IMR-90 (cell line): ENCODE data around the gene EFCAB8. TPM values are rescaled to one million over a fixed set of nuclear protein-coding genes. Genes with fewer than 3 reads are reported as not detected.

Source experiments
- ATAC-seq: fragments of 200-7000 bp; cut with Tn5 transposase; 2 replicates; pipeline ENCODE4 v1.9.1; 2020; ENCODE audit warnings: low read depth, mild to moderate bottlenecking, moderate library complexity
- BruUV-seq: library from RNA; stranded (reverse); fragments of 400-500 nt; replicated peaks from 2 replicates; lab custom pipeline; 2021; lab: Mats Ljungman, UMichigan
- CTCF ChIA-PET: fragments of 300-600 bp; formaldehyde crosslinking; extraction: SDS; loops from one replicate; lab custom pipeline; 2021; ENCODE audit warnings: antibody characterized with exemption; lab: Yijun Ruan, JAX
- POLR2A ChIA-PET: fragments of 300-600 bp; sonication (Branson Sonifier 250); formaldehyde crosslinking; loops from one replicate; lab custom pipeline; 2022; ENCODE audit warnings: antibody characterized with exemption; ENCODE audit not compliant: unreplicated experiment; lab: Charles Lee
- DNase-seq: peaks from one replicate; pipeline ENCODE4 v3.0.0; 2013
- H2AFZ ChIP-seq: replicated peaks from 2 replicates; pipeline ENCODE3; 2013; ENCODE audit warnings: low read length, mild to moderate bottlenecking; ENCODE audit not compliant: poor library complexity
- H2AK5ac ChIP-seq: 2 replicates; pipeline ENCODE4 v1.6.1; 2013; ENCODE audit warnings: low read depth, low read length, inconsistent platforms
- H2AK9ac ChIP-seq: replicated peaks from 2 replicates; pipeline ENCODE3; 2013; ENCODE audit warnings: mild to moderate bottlenecking, low read depth, low read length, moderate library complexity; ENCODE audit not compliant: poor library complexity
- H2BK120ac ChIP-seq: 2 replicates; pipeline ENCODE4 v1.6.1; 2013; ENCODE audit warnings: low read depth, low read length, inconsistent platforms
- H2BK15ac ChIP-seq: 3 replicates; pipeline ENCODE4 v1.6.1; 2013; ENCODE audit warnings: low read depth, low read length, inconsistent platforms
- H2BK20ac ChIP-seq: 2 replicates; pipeline ENCODE4 v1.6.1; 2013; ENCODE audit warnings: low read depth, mild to moderate bottlenecking, inconsistent platforms, low read length, moderate library complexity
- H2BK5ac ChIP-seq: 2 replicates; pipeline ENCODE4 v1.6.1; 2013; ENCODE audit warnings: mild to moderate bottlenecking, low read depth, low read length, inconsistent platforms; ENCODE audit not compliant: poor library complexity, severe bottlenecking
- H3K14ac ChIP-seq: replicated peaks from 2 replicates; pipeline ENCODE4 v1.6.1; 2013; ENCODE audit warnings: low read depth, low read length, inconsistent platforms
- H3K18ac ChIP-seq: 2 replicates; pipeline ENCODE4 v1.6.1; 2013; ENCODE audit warnings: low read depth, low read length, control low read depth
- H3K23ac ChIP-seq: 2 replicates; pipeline ENCODE4 v1.6.1; 2013; ENCODE audit warnings: low read depth, low read length, inconsistent platforms
- H3K27ac ChIP-seq: 2 replicates; pipeline ENCODE4 v1.5.1; 2013; ENCODE audit warnings: mild to moderate bottlenecking, control low read depth, low read length; ENCODE audit not compliant: insufficient read depth
- H3K27me3 ChIP-seq: 2 replicates; pipeline ENCODE4 v1.6.1; 2013; ENCODE audit warnings: low read length; ENCODE audit not compliant: control insufficient read depth, insufficient read depth
- H3K36me3 ChIP-seq: 2 replicates; pipeline ENCODE4 v1.6.1; 2013; ENCODE audit warnings: low read length, mixed read lengths; ENCODE audit not compliant: control insufficient read depth, insufficient read depth
- H3K4ac ChIP-seq: 2 replicates; pipeline ENCODE4 v1.6.1; 2013; ENCODE audit warnings: low read depth, low read length, inconsistent platforms
- H3K4me1 ChIP-seq: 2 replicates; pipeline ENCODE4 v1.6.1; 2013; ENCODE audit warnings: low read length, mixed read lengths; ENCODE audit not compliant: control insufficient read depth, insufficient read depth
- H3K4me2 ChIP-seq: 2 replicates; pipeline ENCODE4 v1.6.1; 2013; ENCODE audit warnings: low read depth, mild to moderate bottlenecking, control low read depth, low read length, moderate library complexity
- H3K4me3 ChIP-seq: 2 replicates; pipeline ENCODE4 v1.5.1; 2013; ENCODE audit warnings: low read depth, mild to moderate bottlenecking, control low read depth, low read length, moderate library complexity; ENCODE audit not compliant: insufficient read depth
- H3K56ac ChIP-seq: 2 replicates; pipeline ENCODE4 v1.6.1; 2013; ENCODE audit warnings: low read length, inconsistent platforms; ENCODE audit not compliant: insufficient read depth; ENCODE audit errors: extremely low read depth
- H3K79me1 ChIP-seq, 2 experiments: 2 replicates each; pipeline ENCODE4 v1.6.1; 2013; ENCODE audit warnings: low read length in 2 of 2, inconsistent platforms in 1 of 2, low read depth in 1 of 2
- H3K9ac ChIP-seq: 2 replicates; pipeline ENCODE4 v1.6.1; 2013; ENCODE audit warnings: low read depth, low read length, control low read depth
- H3K9me1 ChIP-seq: 2 replicates; pipeline ENCODE4 v1.6.1; 2013; ENCODE audit warnings: low read length, inconsistent platforms; ENCODE audit not compliant: insufficient read depth
- H3K9me3 ChIP-seq: 2 replicates; pipeline ENCODE4 v1.6.1; 2013; ENCODE audit warnings: low read length; ENCODE audit not compliant: control insufficient read depth, insufficient read depth
- H4K20me1 ChIP-seq: 2 replicates; pipeline ENCODE4 v1.6.1; 2013; ENCODE audit warnings: low read length, inconsistent platforms; ENCODE audit not compliant: insufficient read depth
- H4K5ac ChIP-seq: 2 replicates; pipeline ENCODE4 v1.6.1; 2013; ENCODE audit warnings: mild to moderate bottlenecking, low read depth, low read length, control low read depth
- H4K8ac ChIP-seq, 2 experiments: 2 replicates each; pipeline ENCODE4 v1.6.1; 2013; ENCODE audit warnings: low read depth in 2 of 2, low read length in 2 of 2, control low read depth in 1 of 2, inconsistent platforms in 1 of 2
- H4K91ac ChIP-seq: 2 replicates; pipeline ENCODE4 v1.6.1; 2013; ENCODE audit warnings: low read depth, low read length, inconsistent platforms; ENCODE audit not compliant: insufficient read depth
- CTCF ChIP-seq: conservative IDR thresholded peaks from 2 replicates; pipeline ENCODE4 v1.5.1; 2012; ENCODE audit warnings: mild to moderate bottlenecking, low read depth, low read length, improper control_type of control experiment
- MAZ ChIP-seq: IDR thresholded peaks from 2 replicates; pipeline ENCODE4 v1.6.1; 2012; ENCODE audit warnings: low read depth, mild to moderate bottlenecking, low read length, improper control_type of control experiment, moderate library complexity, borderline replicate concordance
- RAD21 ChIP-seq: IDR thresholded peaks from 2 replicates; pipeline ENCODE4 v1.6.1; 2012; ENCODE audit warnings: low read length, improper control_type of control experiment
- SMC3 ChIP-seq: fragments of 150-350 bp; IDR thresholded peaks from 2 replicates; pipeline ENCODE4 v1.6.1; 2016; ENCODE audit warnings: low read depth, mild to moderate bottlenecking, antibody characterized with exemption, low read length, moderate library complexity
- WGBS, 2 experiments: methylation state at CpG; one replicate each; pipeline versions ENCODE4 v1.1.5 to v1.1.7; 2013; ENCODE audit warnings: missing lambda C conversion rate in 2 of 2; ENCODE audit not compliant: insufficient read length in 1 of 2; ENCODE audit errors: extremely low coverage in 2 of 2; 5-methylcytosine and 5-hydroxymethylcytosine counted together
- dilution Hi-C: fragments of 300-500 bp; cut with HindIII; formaldehyde crosslinking; loops from one replicate; pipeline ENCODE4 v1.14.3; 2018; ENCODE audit warnings: low sequenced_read_pairs; ENCODE audit not compliant: unreplicated experiment
- in situ Hi-C: fragments of 300-500 bp; cut with MboI; formaldehyde crosslinking; loops from 3 replicates; pipeline ENCODE4 v1.14.3; 2019; ENCODE audit warnings: low sequenced_read_pairs, inconsistent platforms, mixed read lengths
- intact Hi-C: fragments of 100-400 bp; cut with micrococcal nuclease; formaldehyde crosslinking; loops from 2 replicates; pipeline ENCODE4 v1.10.0; 2022
- polyA plus RNA-seq, 3 experiments: library from polyadenylated mRNA; depleted of rRNA; stranded (reverse); fragments of >200 nt; gene quantifications; 2 replicates each; pipeline ENCODE4 v1.2.3, GENCODE V29; 2012; ENCODE audit warnings: low replicate concordance in 1 of 3
- total RNA-seq: library from RNA; depleted of rRNA; stranded (reverse); fragments of >200 nt; gene quantifications from 2 replicates; pipeline ENCODE4 v1.2.3, GENCODE V29; 2012

Gene EFCAB8
- total and polyA plus RNA-seq, 2 of the 4 experiments (the other 2 are of a cell fraction): not detected

GRCh38 chr20:32894026-32894483 is 35.3 kb downstream of the EFCAB8 start:
- H2BK15ac ChIP-seq: no peak overlapping the region
- peaks cover 3% of the 10 kb centered on the region; the same call in 1 of the 2 replicates for H3K27me3 ChIP-seq
- H3K9ac ChIP-seq: no peak overlapping the region
- H4K20me1 ChIP-seq: no peaks in the 10 kb centered on the region
- no peaks in the 10 kb centered on the region for H3K9me3 ChIP-seq
- TF ChIP-seq CTCF: peak; percentile 50
- peak; percentile 46; the same call in 1 of the 2 replicates for TF ChIP-seq SMC3
- no peak for TF ChIP-seq MAZ
- peak; percentile 50 for TF ChIP-seq RAD21
- no peaks in the 10 kb centered on the region for H3K4me1 ChIP-seq
- intact Hi-C loops: loop anchor here (1.0 kb wide), 1 partner anchor 104 kb away; no protein-coding TSS in a partner anchor
- WGBS, 2 experiments: 71% methylated on average over 7 of the region's 8 CpGs; no CpG with 5 or more reads in 1 of the 2 experiments
- no peak overlapping the region for H2BK20ac ChIP-seq
- no peak overlapping the region for H3K4me3 ChIP-seq
- no peak overlapping the region for H2BK5ac ChIP-seq
- H3K56ac ChIP-seq: no peak overlapping the region
- ATAC-seq (peak; percentile 58), DNase-seq (peak; percentile 16)
- in situ Hi-C loops: no loop called here
- BruUV-seq: no TSS peak
- no peak overlapping the region for H4K8ac ChIP-seq
- H3K18ac ChIP-seq: no peak overlapping the region
- no peaks in the 10 kb centered on the region for H3K79me1 ChIP-seq
- H4K91ac ChIP-seq: no peak overlapping the region
- H3K27ac ChIP-seq: no peak overlapping the region
- H3K23ac ChIP-seq: no peak overlapping the region
- H2AK9ac ChIP-seq: no peak overlapping the region
- no peak overlapping the region for H2AK5ac ChIP-seq
- dilution Hi-C loops: no loop called here
- no peak overlapping the region for H3K4ac ChIP-seq
- POLR2A ChIA-PET: no interaction called here
- no peak overlapping the region for H3K14ac ChIP-seq
- CTCF ChIA-PET: no interaction called here
- no peak overlapping the region for H3K4me2 ChIP-seq
- H3K9me1 ChIP-seq: no peaks in the 10 kb centered on the region; the same call in 1 of the 2 replicates
- no peak overlapping the region for H4K5ac ChIP-seq
- H3K36me3 ChIP-seq: no peaks in the 10 kb centered on the region
- no peak overlapping the region for H2BK120ac ChIP-seq
- no peak overlapping the region for H2AFZ ChIP-seq
